Measurements from ENCODE around the gene TKFC.

Gene TKFC

GRCh38 chr11:61332797-61333549, at the start of gene TKFC, which contains the start of gene DDB1:
Gene TKFC (plus strand): TSS chr11:61333228. CDS start chr11:61334729, 1,501 bp downstream.
Gene DDB1 (minus strand): TSS chr11:61333105. CDS start chr11:61332968, 137 bp downstream.
- DNase-seq (ENCODE audit: extremely low read depth in 1 of 2, low read depth in 1 of 2), result peak; percentile 90 to 96

- no peak for DNase-seq (ENCODE audit: extremely low read depth in 1 of 2, low read depth in 1 of 2)
Observed at GRCh38 chr11:61283613-61284012, 49.4 kb upstream of the TKFC start.

- DNase-seq (ENCODE audit: extremely low read depth in 1 of 2, low read depth in 1 of 2), result no peak
Observed at GRCh38 chr11:61287338-61287977, 45.6 kb upstream of the TKFC start.

- no peak for DNase-seq (ENCODE audit: extremely low read depth in 1 of 2, low read depth in 1 of 2)
Observed at GRCh38 chr11:61290905-61291690, 41.9 kb upstream of the TKFC start.

GRCh38 chr11:61292356-61292755, 40.7 kb upstream of the TKFC start:
- DNase-seq (ENCODE audit: extremely low read depth in 1 of 2, low read depth in 1 of 2), result no peak

GRCh38 chr11:61293867-61294716, 38.9 kb upstream of the TKFC start:
- no peak for DNase-seq (ENCODE audit: extremely low read depth in 1 of 2, low read depth in 1 of 2)

- DNase-seq (ENCODE audit: extremely low read depth in 1 of 2, low read depth in 1 of 2), result peak; percentile 16 to 49
Observed at GRCh38 chr11:61294717-61295595, 38.1 kb upstream of the TKFC start, which contains the start of gene VWCE. Gene VWCE (minus strand): TSS chr11:61295316. CDS start chr11:61295037, 279 bp downstream.

GRCh38 chr11:61295596-61295926, 37.5 kb upstream of the TKFC start:
- no peak for DNase-seq (ENCODE audit: extremely low read depth in 1 of 2, low read depth in 1 of 2)

- no peak for DNase-seq (ENCODE audit: extremely low read depth in 1 of 2, low read depth in 1 of 2)
Observed at GRCh38 chr11:61297341-61297740, 35.7 kb upstream of the TKFC start.

- DNase-seq (ENCODE audit: extremely low read depth in 1 of 2, low read depth in 1 of 2), result no peak
Observed at GRCh38 chr11:61297746-61298145, 35.3 kb upstream of the TKFC start.

GRCh38 chr11:61298663-61299244, 34.3 kb upstream of the TKFC start:
- DNase-seq (ENCODE audit: extremely low read depth in 1 of 2, low read depth in 1 of 2), result no peak

GRCh38 chr11:61302550-61302949, 30.5 kb upstream of the TKFC start:
- no peak for DNase-seq (ENCODE audit: extremely low read depth in 1 of 2, low read depth in 1 of 2)

GRCh38 chr11:61303725-61304124, 29.3 kb upstream of the TKFC start:
- no peak for DNase-seq (ENCODE audit: extremely low read depth in 1 of 2, low read depth in 1 of 2)

- DNase-seq (ENCODE audit: extremely low read depth in 1 of 2, low read depth in 1 of 2), result no peak
Observed at GRCh38 chr11:61305417-61305816, 27.6 kb upstream of the TKFC start.

GRCh38 chr11:61306221-61306620, 26.8 kb upstream of the TKFC start:
- DNase-seq (ENCODE audit: extremely low read depth in 1 of 2, low read depth in 1 of 2), result no peak

- no peak for DNase-seq (ENCODE audit: extremely low read depth in 1 of 2, low read depth in 1 of 2)
Observed at GRCh38 chr11:61307354-61307753, 25.7 kb upstream of the TKFC start.

GRCh38 chr11:61309141-61309540, 23.9 kb upstream of the TKFC start:
- DNase-seq (ENCODE audit: extremely low read depth in 1 of 2, low read depth in 1 of 2), result no peak

GRCh38 chr11:61309739-61310138, 23.3 kb upstream of the TKFC start:
- DNase-seq (ENCODE audit: extremely low read depth in 1 of 2, low read depth in 1 of 2), result no peak

GRCh38 chr11:61310749-61311148, 22.3 kb upstream of the TKFC start:
- no peak for DNase-seq (ENCODE audit: extremely low read depth in 1 of 2, low read depth in 1 of 2)
